Left cardiac atrium (tissue), 4 donors: ENCODE results near the gene TPK1. TPM values are rescaled to one million over a fixed set of nuclear protein-coding genes. Genes with fewer than 3 reads are reported as not detected.

ENCODE experiments used
- ATAC-seq, 2 donors: fragments of 200-7000 bp; cut with Tn5 transposase; one replicate each; pipeline ENCODE4 v1.9.1; 2020; ENCODE audit warnings: mild to moderate bottlenecking in 2 of 2, moderate library complexity in 2 of 2
- DNase-seq: peaks from one replicate; pipeline ENCODE4 v3.0.0-alpha.2; 2020
- intact Hi-C, 2 donors: fragments of 100-400 bp; cut with DNase I; formaldehyde crosslinking; loops; one replicate each; pipeline versions ENCODE4 v1.14.1 to v1.15.1; 2022 to 2023
- long read RNA-seq: library from polyadenylated mRNA; unstranded; transcript quantifications from one replicate; pipeline ENCODE4 v2.0.0, GENCODE V29; 2021
- total RNA-seq, 2 donors: library from RNA; stranded (reverse); fragmentation: NEBNext Ultra II Directional; extraction: Animal tissue kit (Norgen Biotek cat#: 25700); gene quantifications; one replicate each; pipeline ENCODE4 v1.2.1, GENCODE V29; 2021
- donor health status: DM: no; HTN: yes; CAD: no.
- donor health status: DM: no; HTN: yes; CAD: no; lungs with severe emphysema.
- donor health status: DM: yes; HTN: yes; CAD: no.
- donor health status: Dilated cardiomyopathy.

The TPK1 gene
- total RNA-seq, result 1 to 10 TPM; 6.9 to 7.3 TPM
- long read RNA-seq, partial matches to known transcripts, result 1 of 5 reads
- long read RNA-seq, other reads (novel, unspliced or antisense), result 3 of 5 reads

DNA sequence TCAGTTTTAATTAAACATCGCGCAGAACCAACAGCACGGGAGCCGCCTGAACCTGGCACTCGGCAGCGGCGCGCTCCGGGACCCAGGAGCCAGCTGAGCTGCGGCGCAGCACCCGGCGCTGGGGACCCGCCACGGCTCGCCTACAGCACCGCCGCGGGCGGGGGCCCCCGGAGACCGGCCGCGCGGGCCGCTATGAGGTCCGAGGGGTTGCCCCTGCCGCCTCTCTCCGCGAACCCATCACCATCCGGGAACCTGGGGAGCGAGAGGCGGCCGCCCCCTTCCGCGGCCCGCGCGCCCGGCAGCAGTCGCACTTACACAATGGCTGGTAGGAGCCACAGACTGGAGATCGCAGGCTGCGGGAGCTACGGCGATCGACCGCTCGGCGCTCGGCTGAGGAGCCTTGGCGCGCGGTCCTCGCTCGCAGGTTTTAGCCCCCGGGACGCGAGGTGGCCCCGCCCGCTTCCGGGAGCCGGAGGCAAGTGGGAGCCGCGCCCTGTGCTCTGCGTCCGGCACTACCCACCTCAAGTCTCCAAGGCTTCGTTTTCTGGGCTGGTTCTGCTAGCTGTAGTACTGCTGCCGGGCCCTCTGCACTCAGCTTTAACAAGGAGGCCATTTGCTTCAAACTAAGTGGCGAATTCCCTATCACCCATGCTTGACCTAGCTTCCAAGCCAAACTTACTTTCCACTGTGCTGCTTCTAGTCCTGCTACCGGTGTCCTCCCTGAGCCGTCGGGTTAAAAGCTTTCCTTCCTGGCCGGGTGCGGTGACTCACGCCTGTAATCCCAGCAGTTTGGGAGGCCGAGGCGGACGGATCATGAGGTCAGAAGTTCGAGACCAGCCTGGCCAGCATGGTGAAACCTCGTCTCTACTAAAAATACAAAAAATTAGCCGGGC, at the start of gene TPK1:
TPK1 (minus strand) TSS at position 402 of the 893 bp plus-strand sequence. CDS start 451 bp downstream, outside the sequence.
- intact Hi-C loops, result no loop called here
- DNase-seq (peak; percentile 96), ATAC-seq (peak; percentile 97 to 98)

DNA sequence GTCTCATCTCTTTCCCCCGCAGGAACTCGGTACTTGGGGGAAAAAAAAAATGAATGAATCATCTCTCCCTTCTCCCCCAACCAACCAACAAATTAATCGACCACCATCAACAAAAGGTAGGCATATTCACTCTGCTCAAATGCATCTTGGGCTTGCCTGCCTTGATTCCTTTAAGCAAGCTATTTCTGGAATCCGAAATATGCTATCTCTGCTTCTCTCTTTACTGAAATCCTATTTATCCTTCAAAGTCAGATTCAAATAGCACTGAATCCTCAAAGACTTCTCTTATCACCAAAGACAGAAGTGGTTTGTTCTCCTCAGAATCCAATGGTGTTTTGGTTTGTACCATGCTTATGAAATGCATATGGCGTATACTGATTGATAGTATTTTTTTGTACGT, 49.6 kb upstream of the TPK1 start:
- DNase-seq, result no peak
- ATAC-seq, result no peak
- intact Hi-C loops, result no loop called here

DNA sequence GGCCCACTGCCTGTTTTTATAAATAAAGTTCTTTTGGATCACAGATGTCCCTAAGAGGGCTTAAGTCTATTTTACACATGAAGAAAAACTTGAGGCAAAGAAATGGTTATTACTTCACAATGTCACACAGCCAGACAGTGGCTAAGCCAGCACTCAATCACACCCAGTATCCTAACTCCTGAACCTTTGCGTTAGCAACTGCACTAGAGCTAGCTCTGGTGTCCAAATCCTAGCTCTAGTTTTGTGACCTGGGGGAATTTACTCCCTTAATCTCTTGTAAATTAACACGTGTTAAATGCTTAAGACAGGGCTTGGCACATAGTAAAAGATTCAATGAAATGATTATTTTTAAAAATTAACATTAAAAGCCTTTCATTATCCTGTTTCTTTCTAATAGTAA, 49.0 kb upstream of the TPK1 start:
- intact Hi-C loops, result no loop called here
- DNase-seq (no peak), ATAC-seq (no peak)

DNA sequence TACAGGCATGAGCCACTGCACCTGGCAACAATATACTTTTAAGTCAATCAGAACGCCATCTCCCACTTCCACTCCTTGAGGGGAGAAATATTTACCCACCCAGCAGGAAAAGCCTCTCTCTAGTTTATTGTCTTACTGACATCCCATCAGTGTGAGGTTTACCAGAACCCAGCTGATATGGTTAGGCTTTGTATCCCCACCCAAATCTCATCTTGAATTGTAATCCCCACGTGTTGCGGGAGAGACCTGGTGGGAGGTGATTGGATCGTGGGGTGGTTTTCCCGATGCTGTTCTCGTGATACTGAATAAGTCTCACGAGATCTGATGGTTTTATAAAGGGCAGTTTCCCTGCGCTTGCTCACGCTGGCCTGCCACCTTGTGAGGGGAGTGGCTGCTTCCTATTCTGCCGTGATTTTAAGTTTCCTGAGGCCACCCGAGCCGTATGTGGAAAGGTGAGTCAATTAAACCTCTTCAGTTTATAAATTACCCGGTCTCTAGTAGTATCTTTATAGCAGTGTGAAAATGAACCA, 37.5 kb upstream of the TPK1 start:
- no peak for DNase-seq
- intact Hi-C loops, result no loop called here
- ATAC-seq, result no peak

DNA sequence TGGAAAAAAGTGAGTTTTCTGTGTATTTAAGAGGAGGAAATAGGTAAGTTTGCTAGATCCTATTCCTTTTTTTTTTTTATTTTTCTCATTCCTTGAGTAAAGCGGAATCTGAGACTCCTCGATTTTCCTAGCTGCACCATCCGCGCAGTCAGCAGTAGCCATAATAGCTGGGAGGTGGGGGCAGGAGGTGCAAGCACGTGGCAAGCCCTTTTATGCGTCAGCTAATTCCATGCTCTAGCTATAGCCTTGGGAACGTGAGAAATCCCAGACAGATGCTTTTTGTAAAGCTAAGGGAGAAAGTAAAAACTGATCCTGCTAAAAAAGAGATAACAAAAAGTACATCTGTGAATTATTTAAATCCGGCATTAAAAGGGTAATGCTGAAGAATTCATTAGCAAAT, 33.2 kb upstream of the TPK1 start:
- intact Hi-C loops, result no loop called here
- ATAC-seq (no peak), DNase-seq (no peak)

DNA sequence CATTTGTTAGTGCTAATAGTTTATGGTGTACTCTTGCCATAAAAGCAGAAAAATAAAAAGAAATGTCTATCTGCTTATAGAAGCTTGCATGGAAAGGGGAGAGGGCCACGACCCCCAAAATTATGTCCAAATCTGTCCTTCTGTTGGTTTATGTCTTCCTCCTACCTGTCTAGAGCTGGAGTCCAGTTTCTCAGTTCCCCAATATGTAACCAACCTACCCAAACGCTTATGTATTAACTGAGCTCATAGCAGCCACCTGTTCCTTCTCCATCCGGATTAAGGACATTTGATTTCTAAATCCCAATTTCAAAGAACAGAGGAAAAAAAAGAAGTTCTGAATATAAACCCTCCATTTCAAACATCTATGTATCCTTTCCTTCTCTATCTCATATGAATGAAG, 30.3 kb upstream of the TPK1 start:
- DNase-seq (no peak), ATAC-seq (no peak)
- intact Hi-C loops, result no loop called here

DNA sequence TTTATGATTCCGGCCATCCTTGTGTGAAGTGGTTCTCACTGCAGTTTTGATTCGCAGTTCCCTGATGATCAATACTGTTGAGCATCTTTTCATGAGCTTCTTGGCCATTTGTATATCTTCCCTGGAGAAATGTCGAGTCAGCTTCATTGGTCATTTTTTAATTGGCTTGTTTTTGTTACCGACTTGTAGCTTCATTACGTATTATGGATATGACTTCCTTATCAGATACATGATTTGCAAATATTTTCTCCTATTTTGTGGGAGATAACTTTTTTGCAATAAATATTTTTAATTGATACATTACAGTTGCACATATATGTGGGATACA, 27.4 kb upstream of the TPK1 start:
- DNase-seq (no peak), ATAC-seq (no peak)
- intact Hi-C loops, result no loop called here

DNA sequence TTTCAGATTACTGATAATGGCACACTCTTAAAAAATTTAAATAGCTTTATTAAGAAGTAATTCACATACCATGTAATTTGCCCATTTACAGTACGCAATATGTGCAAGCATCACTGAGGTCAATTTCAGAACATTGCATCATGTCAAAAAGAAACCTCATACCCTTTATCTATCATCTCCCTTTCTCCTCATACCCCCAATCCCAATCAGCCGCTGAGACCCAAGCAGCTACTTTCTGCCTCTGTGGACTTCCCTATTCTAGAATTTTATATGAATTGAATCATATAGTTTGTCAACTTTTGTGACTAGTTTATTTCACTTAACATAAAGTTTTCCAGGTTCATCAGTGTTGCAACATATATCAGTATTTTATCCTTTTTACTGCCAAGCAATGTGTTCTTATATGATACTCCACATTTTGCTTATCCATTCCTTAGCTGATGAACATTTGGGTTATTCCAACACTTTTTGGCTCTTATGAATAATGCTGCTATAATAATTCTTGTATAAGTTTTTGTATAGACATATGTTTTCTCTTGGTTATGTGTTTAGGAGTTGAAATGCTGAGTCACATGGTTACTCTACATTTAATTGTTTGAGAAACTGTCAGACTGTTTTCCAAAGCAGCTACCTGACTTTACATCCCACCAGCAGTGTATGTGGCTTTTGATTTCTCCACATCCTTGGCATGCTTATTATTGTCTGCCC, 26.9 kb upstream of the TPK1 start:
- intact Hi-C loops, result no loop called here
- no peak for ATAC-seq
- no peak for DNase-seq

DNA sequence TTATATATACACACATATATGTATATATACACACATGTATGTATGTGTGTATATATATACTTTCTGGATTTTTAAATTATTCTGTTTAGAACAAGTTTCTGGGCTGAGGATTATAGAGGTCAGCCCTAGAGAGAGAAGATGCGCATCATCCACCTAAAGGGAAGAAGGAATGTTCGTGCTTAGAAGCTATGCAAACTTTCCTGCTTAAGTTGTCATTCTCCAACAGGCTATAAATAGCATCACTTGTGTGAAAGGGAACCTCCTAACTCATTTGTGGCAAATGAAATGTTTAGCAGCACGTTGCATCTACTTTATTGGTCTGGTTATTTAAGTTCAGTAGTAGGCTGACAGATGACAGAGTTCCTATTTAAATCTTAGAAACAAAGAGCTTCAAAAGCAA, 23.9 kb upstream of the TPK1 start:
- intact Hi-C loops, result loop anchor here in 1 of 2 donors (5.0 kb wide), 1 partner anchor 1233 kb away; no protein-coding TSS in a partner anchor
- no peak for ATAC-seq

DNA sequence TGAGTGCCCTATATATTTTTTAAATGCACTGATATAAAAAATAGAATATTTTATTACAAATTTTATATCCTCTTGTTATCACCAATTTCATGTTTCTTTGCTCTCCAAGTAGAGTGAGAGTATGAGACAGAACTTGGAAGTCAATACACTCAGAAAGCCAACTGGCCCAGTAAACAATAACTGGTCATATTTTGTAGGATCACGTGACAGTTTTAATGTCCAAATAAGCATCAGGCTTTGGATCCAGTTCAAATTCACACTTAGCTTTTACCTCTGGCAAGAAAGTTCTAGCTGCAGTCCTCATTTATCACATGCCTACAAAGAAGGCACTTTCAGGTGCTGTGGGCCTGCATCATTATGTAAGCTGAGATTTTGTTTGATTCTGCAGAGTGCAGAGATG, 21.6 kb upstream of the TPK1 start:
- intact Hi-C loops, result loop anchor here in 1 of 2 donors (5.0 kb wide), 1 partner anchor 1235 kb away; no protein-coding TSS in a partner anchor
- ATAC-seq, result no peak

More for the DNA sequence above, 23.9 kb upstream of the TPK1 start:
- no peak for DNase-seq

DNA sequence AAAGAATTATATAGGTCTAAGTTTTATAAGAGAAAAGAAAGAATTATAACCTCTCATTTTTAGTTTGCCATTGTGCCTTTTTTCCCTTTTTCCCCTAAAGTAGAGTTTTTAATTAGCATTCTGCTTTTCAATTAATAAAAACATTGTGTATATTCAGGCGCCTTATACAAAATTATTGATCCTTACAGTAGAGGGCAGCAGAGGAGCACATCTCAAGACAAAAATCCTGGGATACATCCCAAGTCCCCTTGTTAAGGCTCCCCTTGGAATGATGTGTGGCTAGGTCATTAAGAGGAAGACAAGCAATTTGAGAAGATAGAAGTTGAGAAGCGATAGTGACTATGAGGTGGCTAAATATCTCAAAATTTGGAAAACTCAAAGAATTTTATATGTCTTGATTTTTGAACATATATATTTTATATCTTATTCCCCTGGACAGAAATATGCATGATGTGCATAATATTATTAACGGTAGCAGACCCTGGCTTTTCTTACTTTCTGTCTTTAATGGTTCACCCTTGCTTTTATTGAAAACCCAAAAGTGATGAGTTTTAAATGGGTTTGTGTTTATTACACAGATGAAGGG, 19.1 kb upstream of the TPK1 start:
- ATAC-seq (no peak), DNase-seq (no peak)
- intact Hi-C loops, result loop anchor here in 1 of 2 donors (5.0 kb wide), 1 partner anchor 1237 kb away; no protein-coding TSS in a partner anchor

More for the DNA sequence above, 21.6 kb upstream of the TPK1 start:
- no peak for DNase-seq

DNA sequence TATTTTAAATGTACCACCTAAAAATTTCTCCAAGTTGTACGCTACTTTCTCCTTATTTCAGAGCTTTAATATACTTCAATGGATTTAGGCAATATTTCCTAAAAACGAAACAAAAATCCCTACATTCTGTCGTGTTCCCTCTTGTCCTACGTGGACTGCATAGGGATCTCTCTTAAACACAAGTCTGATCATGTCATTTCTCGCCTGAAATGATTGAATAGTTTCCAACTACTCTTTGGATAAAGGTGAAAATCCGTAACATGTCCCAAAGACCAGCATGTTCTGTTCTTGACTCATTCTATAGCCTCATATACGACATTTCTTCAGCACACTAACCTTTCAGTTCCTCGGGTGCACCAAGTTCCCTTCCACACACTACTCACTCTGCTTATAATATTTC, 17.7 kb upstream of the TPK1 start:
- no peak for DNase-seq
- ATAC-seq, result no peak
- intact Hi-C loops, result no loop called here

DNA sequence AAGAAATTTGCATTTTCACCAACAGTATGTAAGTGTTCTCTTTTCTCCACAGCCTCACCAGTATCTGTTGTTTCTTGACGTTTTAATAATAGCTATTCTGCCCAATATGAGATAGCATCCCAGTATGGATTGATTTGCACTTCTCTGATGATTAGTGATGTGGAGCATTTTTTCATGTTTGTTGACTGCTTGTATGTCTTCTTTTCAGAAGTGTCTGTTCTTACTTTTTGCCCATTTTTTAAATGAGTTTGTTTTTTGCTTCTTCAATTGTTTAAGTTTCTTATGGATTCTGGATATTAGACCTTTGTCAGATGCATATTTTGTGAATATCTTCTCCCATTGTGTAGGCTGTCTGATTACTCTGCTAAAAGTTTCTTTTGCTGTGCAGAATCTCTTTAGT, 12.2 kb upstream of the TPK1 start:
- DNase-seq (no peak), ATAC-seq (no peak)
- intact Hi-C loops, result no loop called here

DNA sequence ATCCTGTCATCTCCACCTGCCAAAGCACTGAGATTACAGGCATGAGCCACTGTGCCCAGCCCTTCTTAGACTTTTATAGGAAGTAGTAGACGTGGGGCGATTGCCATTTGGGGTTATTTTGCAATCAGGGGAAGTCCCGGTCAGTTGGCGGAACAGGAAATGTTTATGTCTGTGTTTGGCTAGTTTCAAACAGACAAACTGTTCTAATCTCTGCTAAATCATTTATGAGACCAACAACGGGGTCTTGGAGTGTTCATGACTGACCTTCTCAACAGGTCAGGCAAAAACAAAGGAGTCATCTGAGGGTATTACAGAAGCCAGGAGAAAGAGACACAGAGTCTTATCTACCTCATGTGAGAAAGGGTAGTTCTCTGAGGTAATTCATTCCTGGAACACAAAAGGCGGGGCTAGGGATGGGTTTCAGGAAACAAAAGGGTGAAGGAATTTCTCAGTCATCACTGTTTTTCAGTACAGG, 6.6 kb upstream of the TPK1 start:
- ATAC-seq (peak; percentile 44 to 68), DNase-seq (peak; percentile 46)
- intact Hi-C loops, result no loop called here

DNA sequence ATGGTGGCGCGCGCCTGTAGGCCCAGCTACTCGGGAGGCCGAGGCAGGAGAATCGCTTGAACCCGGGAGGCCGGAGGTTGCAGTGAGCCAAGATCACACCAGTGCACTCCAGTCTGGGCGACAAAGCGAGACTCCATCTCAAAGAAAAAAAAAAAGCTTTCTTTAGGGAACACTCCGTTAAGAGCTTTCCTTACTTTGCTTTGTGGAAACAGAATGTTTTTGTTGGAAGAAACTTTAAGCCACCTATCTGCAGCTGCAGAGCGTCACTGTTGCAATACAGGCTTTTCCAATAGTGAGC, 641 bp upstream of the TPK1 start:
- no peak for DNase-seq
- intact Hi-C loops, result no loop called here
- no peak for ATAC-seq

DNA sequence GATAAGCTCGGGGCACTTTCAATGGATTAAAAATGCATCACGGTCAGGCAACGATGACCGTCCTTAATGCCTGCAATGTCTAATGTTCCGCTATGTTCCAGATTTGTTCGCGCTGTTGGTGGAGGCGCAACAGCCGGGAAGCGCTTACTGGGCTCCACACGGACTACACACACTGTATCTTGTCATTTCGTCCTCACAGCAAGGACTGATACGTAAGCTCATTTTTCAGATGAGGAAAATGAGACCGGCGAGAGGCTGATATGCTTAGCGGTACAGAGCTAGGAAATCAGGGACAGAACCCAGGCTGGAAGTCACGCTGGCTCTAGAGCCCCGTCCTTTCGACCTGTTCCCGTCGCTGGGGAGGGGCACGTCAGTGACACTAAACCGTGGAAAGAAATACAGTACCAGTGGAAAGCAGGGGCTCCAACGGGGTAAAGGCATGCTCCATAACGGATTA, 670 bp downstream of the TPK1 start:
- intact Hi-C loops, result no loop called here
- DNase-seq (peak; percentile 66), ATAC-seq (peak; percentile 64 to 70)

DNA sequence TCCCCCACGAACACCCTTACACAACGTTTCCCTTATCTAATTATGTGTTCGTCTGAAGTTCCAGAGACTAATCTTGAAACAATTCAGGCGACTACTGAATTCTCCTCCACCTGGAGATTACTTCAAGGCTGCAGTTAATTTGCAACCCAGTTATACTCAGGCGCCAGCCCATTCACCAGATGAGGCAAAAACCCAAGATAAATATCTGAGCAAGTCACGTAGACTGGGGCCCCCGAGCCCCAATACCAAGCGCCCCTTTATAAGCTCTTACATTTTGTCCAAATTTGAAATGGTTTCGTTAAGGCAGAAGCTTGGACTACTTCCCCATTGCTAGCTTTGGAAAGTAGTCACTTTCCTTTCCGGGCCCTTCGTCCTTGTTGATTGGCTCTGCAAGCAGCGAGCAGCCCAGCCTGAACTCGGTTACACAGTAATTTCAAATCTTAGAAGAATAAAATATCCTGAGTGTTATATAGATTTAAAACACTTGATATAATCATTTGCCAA, 1.2 kb downstream of the TPK1 start:
- intact Hi-C loops, result no loop called here
- ATAC-seq, result peak in 1 of 2 donors; percentile 23

DNA sequence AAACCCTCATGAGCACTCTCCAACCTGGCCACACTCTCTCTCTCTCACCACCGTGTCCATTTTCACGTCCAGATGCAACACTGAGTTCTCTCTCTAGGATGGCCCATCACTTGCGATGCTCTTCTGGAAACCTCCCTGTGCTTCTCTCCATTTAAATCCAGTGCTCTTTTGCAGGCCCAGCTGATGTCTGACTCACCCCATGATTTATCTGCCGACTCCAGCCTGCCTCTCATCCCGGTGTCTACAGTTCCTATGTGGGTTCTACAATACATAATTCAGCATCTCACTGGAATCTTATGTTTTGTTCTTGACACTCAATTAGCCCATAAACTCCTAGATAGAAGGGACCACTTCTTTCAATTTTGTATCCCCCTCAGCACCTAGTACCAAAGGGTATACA, 5.0 kb downstream of the TPK1 start:
- DNase-seq, result no peak
- intact Hi-C loops, result no loop called here
- no peak for ATAC-seq

More for the DNA sequence above, 1.2 kb downstream of the TPK1 start:
- peak; percentile 32 for DNase-seq

DNA sequence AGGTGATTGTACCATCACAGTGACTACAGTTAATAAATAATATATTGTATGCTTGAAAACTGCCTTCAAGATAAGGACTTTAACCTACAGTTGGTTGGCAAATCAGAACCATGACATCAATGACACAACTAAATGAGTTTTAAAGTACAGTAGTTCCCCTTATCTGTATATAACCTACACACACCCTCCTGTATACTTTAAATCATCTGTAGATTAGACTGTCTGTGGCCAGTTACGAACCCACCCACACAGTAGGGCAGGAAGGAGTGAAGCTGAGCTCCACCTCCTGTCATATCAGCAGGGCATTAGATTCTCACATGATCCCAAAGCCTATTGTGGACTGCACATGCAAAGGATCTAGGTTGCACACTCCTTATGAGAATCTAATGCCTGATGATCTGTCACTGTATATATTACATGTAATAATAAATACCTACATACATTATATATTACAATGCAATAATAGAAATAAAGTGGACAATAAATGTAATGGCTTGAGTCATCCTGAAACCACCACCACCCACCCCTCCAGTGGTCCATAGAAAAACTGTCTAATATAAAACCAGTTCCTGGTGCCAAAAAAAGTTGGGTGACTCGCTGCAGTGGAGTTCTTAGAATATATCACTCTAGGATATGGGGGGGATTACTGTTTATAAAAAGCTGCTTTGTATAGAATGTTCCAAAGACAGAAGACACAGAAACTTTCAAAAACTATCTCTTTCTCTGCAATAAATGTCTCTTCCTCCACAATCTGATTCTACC, 5.6 kb downstream of the TPK1 start:
- intact Hi-C loops, result no loop called here
- no peak for DNase-seq
- ATAC-seq, result no peak
